Measurements from ENCODE around the gene SPON2. TPM values are rescaled to one million over a fixed set of nuclear protein-coding genes. Genes with fewer than 3 reads are reported as not detected.

Gene SPON2
- polyA plus RNA-seq, 4 donors: 12.7 to 61.0 (median 44.3) TPM

- Histone ChIP-seq H3K4me1 (ENCODE audit: control insufficient read depth in 3 of 3, insufficient read depth in 2 of 3, low read depth in 1 of 3, low read length in 2 of 3) (no peaks in the 10 kb centered on the region), H3K4me3 (ENCODE audit: low read depth in 1 of 3, low read length in 3 of 3) (no peak overlapping the region), H3K27ac (ENCODE audit: low read depth in 1 of 3, low read length in 2 of 3) (peak overlapping the region in 1 of 3 donors; percentile 86), H3K9me3 (ENCODE audit: control insufficient read depth in 2 of 2, insufficient read depth in 1 of 2, low read depth in 1 of 2, low read length in 1 of 2) (no peaks in the 10 kb centered on the region), H3K36me3 (ENCODE audit: control insufficient read depth in 3 of 3, insufficient read depth in 2 of 3, low read depth in 1 of 3, low read length in 3 of 3) (peaks cover 8 to 86% (median 13%) of the 10 kb centered on the region in 3 donors), H3K27me3 (ENCODE audit: control insufficient read depth in 3 of 3, insufficient read depth in 3 of 3, low read length in 3 of 3) (no peaks in the 10 kb centered on the region)
- 95 to 97% (median 97%) methylated on average over 33 to 34 of the region's 34 CpGs for WGBS, 3 donors
- DNase-seq (no peak), FAIRE-seq (no peak)
Measured at GRCh38 chr4:1216076-1216614, 43.8 kb upstream of the SPON2 start.

DNA sequence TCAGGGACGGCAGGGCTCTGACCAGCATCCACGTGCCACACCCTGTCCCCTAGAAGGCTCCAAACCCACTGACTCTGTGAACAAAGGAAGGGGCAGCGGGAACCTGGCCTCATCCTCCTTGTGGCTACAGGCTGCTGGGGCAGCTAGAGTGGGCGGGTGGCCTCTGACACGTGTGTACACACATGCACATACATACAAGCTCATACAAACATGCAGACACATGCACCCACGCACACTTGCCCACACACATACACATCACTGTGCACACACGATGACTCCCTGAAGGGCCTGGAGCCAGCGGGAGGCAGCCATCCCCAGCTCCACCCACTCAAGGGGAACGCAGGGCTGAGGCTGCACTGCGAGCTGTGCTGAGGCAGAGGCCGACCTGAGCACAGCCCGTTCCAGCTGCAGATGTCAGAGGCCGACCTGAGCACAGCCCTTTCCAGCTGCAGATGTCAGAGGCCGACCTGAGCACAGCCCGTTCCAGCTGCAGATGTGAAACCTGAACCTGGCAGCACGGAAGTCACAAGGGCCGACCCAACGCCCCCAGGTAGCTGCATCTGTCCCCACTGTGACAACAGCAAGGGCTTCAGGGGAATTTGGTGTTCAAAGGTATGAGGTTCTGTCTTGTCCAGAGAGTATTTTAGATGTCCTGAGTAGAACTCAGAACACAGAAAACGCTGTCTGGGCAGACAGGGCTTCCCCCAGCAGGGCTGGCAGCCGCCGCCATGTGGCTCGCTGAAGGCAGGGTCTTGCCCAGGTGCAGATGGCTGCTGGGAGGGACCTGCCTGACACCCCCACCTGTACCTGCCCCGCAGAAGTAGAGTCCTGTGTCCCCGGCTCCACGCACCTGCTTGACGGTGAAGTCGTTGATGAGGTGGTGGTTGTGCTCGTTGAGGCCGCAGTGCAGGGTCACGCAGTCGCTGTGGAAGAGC is 43.0 kb upstream of the SPON2 start:
- DNase-seq (no peak), FAIRE-seq (no peak)
- no peak overlapping the region for H3K4me3 ChIP-seq (ENCODE audit: low read depth in 1 of 3, low read length in 3 of 3)
- H3K9me3 ChIP-seq (ENCODE audit: control insufficient read depth in 2 of 2, insufficient read depth in 1 of 2, low read depth in 1 of 2, low read length in 1 of 2): no peaks in the 10 kb centered on the region
- 80 to 87% (median 82%) methylated on average over 31 of the region's 31 CpGs for WGBS, 3 donors
- H3K36me3 ChIP-seq (ENCODE audit: control insufficient read depth in 3 of 3, insufficient read depth in 2 of 3, low read depth in 1 of 3, low read length in 3 of 3): peaks cover 5 to 88% (median 13%) of the 10 kb centered on the region in 3 donors
- no peaks in the 10 kb centered on the region for H3K27me3 ChIP-seq (ENCODE audit: control insufficient read depth in 3 of 3, insufficient read depth in 3 of 3, low read length in 3 of 3)
- H3K4me1 ChIP-seq (ENCODE audit: control insufficient read depth in 3 of 3, insufficient read depth in 2 of 3, low read depth in 1 of 3, low read length in 2 of 3): no peaks in the 10 kb centered on the region
- H3K27ac ChIP-seq (ENCODE audit: low read depth in 1 of 3, low read length in 2 of 3): peak overlapping the region in 1 of 3 donors; percentile 86

- Histone ChIP-seq H3K9me3 (ENCODE audit: control insufficient read depth in 2 of 2, insufficient read depth in 1 of 2, low read depth in 1 of 2, low read length in 1 of 2) (no peaks in the 10 kb centered on the region), H3K27ac (ENCODE audit: low read depth in 1 of 3, low read length in 2 of 3) (peak overlapping the region in 1 of 3 donors; percentile 81), H3K27me3 (ENCODE audit: control insufficient read depth in 3 of 3, insufficient read depth in 3 of 3, low read length in 3 of 3) (no peaks in the 10 kb centered on the region), H3K36me3 (ENCODE audit: control insufficient read depth in 3 of 3, insufficient read depth in 2 of 3, low read depth in 1 of 3, low read length in 3 of 3) (peaks cover 5 to 90% (median 16%) of the 10 kb centered on the region in 3 donors), H3K4me1 (ENCODE audit: control insufficient read depth in 3 of 3, insufficient read depth in 2 of 3, low read depth in 1 of 3, low read length in 2 of 3) (peaks cover 0 to 3% (median 0%) of the 10 kb centered on the region in 3 donors), H3K4me3 (ENCODE audit: low read depth in 1 of 3, low read length in 3 of 3) (no peak overlapping the region)
- FAIRE-seq (no peak), DNase-seq (no peak)
- WGBS, 3 donors: 90 to 92% (median 92%) methylated on average over 38 to 48 of the region's 48 CpGs
Measured at GRCh38 chr4:1214101-1215095, 42.0 kb upstream of the SPON2 start.

GRCh38 chr4:1213336-1213995 is 41.1 kb upstream of the SPON2 start:
- Histone ChIP-seq H3K4me3 (ENCODE audit: low read depth in 1 of 3, low read length in 3 of 3) (no peak overlapping the region), H3K9me3 (ENCODE audit: control insufficient read depth in 2 of 2, insufficient read depth in 1 of 2, low read depth in 1 of 2, low read length in 1 of 2) (no peaks in the 10 kb centered on the region), H3K4me1 (ENCODE audit: control insufficient read depth in 3 of 3, insufficient read depth in 2 of 3, low read depth in 1 of 3, low read length in 2 of 3) (peaks cover 0 to 12% (median 0%) of the 10 kb centered on the region in 3 donors), H3K27me3 (ENCODE audit: control insufficient read depth in 3 of 3, insufficient read depth in 3 of 3, low read length in 3 of 3) (no peaks in the 10 kb centered on the region), H3K27ac (ENCODE audit: low read depth in 1 of 3, low read length in 2 of 3) (peak overlapping the region in 1 of 3 donors; percentile 12), H3K36me3 (ENCODE audit: control insufficient read depth in 3 of 3, insufficient read depth in 2 of 3, low read depth in 1 of 3, low read length in 3 of 3) (peaks cover 5 to 91% (median 16%) of the 10 kb centered on the region in 3 donors)
- FAIRE-seq (no peak), DNase-seq (no peak)
- WGBS, 3 donors: 94 to 97% (median 95%) methylated on average over 18 to 20 of the region's 20 CpGs

- Histone ChIP-seq H3K27me3 (ENCODE audit: control insufficient read depth in 3 of 3, insufficient read depth in 3 of 3, low read length in 3 of 3) (no peaks in the 10 kb centered on the region), H3K9me3 (ENCODE audit: control insufficient read depth in 2 of 2, insufficient read depth in 1 of 2, low read depth in 1 of 2, low read length in 1 of 2) (no peaks in the 10 kb centered on the region), H3K4me3 (ENCODE audit: low read depth in 1 of 3, low read length in 3 of 3) (no peak overlapping the region), H3K4me1 (ENCODE audit: control insufficient read depth in 3 of 3, insufficient read depth in 2 of 3, low read depth in 1 of 3, low read length in 2 of 3) (peaks cover 0 to 19% (median 3%) of the 10 kb centered on the region in 3 donors), H3K36me3 (ENCODE audit: control insufficient read depth in 3 of 3, insufficient read depth in 2 of 3, low read depth in 1 of 3, low read length in 3 of 3) (peaks cover 5 to 92% (median 16%) of the 10 kb centered on the region in 3 donors), H3K27ac (ENCODE audit: low read depth in 1 of 3, low read length in 2 of 3) (peak overlapping the region in 1 of 3 donors; percentile 19)
- no peak for FAIRE-seq
- WGBS, 3 donors: 87 to 94% (median 89%) methylated on average over 19 to 20 of the region's 20 CpGs
- DNase-seq: no peak
Measured at GRCh38 chr4:1212546-1213335, 40.4 kb upstream of the SPON2 start.

- DNase-seq (no peak), FAIRE-seq (no peak)
- H3K4me3 ChIP-seq (ENCODE audit: low read depth in 1 of 3, low read length in 3 of 3): no peak overlapping the region
- H3K9me3 ChIP-seq (ENCODE audit: control insufficient read depth in 2 of 2, insufficient read depth in 1 of 2, low read depth in 1 of 2, low read length in 1 of 2): no peaks in the 10 kb centered on the region
- H3K27ac ChIP-seq (ENCODE audit: low read depth in 1 of 3, low read length in 2 of 3): no peak overlapping the region
- no peaks in the 10 kb centered on the region for H3K27me3 ChIP-seq (ENCODE audit: control insufficient read depth in 3 of 3, insufficient read depth in 3 of 3, low read length in 3 of 3)
- H3K4me1 ChIP-seq (ENCODE audit: control insufficient read depth in 3 of 3, insufficient read depth in 2 of 3, low read depth in 1 of 3, low read length in 2 of 3): peaks cover 0 to 22% (median 3%) of the 10 kb centered on the region in 3 donors
- 78 to 86% (median 80%) methylated on average over 32 to 34 of the region's 34 CpGs for WGBS, 3 donors
- H3K36me3 ChIP-seq (ENCODE audit: control insufficient read depth in 3 of 3, insufficient read depth in 2 of 3, low read depth in 1 of 3, low read length in 3 of 3): peaks cover 5 to 92% (median 16%) of the 10 kb centered on the region in 3 donors
Measured at GRCh38 chr4:1211891-1212545, 39.6 kb upstream of the SPON2 start.

GRCh38 chr4:1211371-1211770 is 39.0 kb upstream of the SPON2 start:
- no peak overlapping the region for H3K4me3 ChIP-seq (ENCODE audit: low read depth in 1 of 3, low read length in 3 of 3)
- FAIRE-seq: no peak
- H3K27ac ChIP-seq (ENCODE audit: low read depth in 1 of 3, low read length in 2 of 3): peak overlapping the region in 1 of 3 donors; percentile 17
- H3K4me1 ChIP-seq (ENCODE audit: control insufficient read depth in 3 of 3, insufficient read depth in 2 of 3, low read depth in 1 of 3, low read length in 2 of 3): peaks cover 0 to 25% (median 3%) of the 10 kb centered on the region in 3 donors
- no peak for DNase-seq
- H3K9me3 ChIP-seq (ENCODE audit: control insufficient read depth in 2 of 2, insufficient read depth in 1 of 2, low read depth in 1 of 2, low read length in 1 of 2): no peaks in the 10 kb centered on the region
- H3K27me3 ChIP-seq (ENCODE audit: control insufficient read depth in 3 of 3, insufficient read depth in 3 of 3, low read length in 3 of 3): no peaks in the 10 kb centered on the region
- 91 to 93% (median 93%) methylated on average over 13 of the region's 13 CpGs for WGBS, 3 donors
- H3K36me3 ChIP-seq (ENCODE audit: control insufficient read depth in 3 of 3, insufficient read depth in 2 of 3, low read depth in 1 of 3, low read length in 3 of 3): peaks cover 5 to 85% (median 16%) of the 10 kb centered on the region in 3 donors

Data from small intestine (tissue), 7 donors.